A549 (cell line): ENCODE data around the gene FBXO15. TPM values are rescaled to one million over a fixed set of nuclear protein-coding genes. Genes with fewer than 3 reads are reported as not detected.

Source experiments
- ATAC-seq, 2 experiments: fragments of 200-7000 bp in 1 of 2; fragments of >200 bp in 1 of 2; cut with Nextera tagmentation in 1 of 2; cut with Tn5 transposase in 1 of 2; 3 replicates each; pipeline versions ENCODE4 v1.8.0 to v1.9.1; 2018 to 2020; ENCODE audit warnings: mild to moderate bottlenecking in 1 of 2, moderate library complexity in 1 of 2
- CTCF ChIA-PET: fragments of 300-600 bp; sonication (Branson Sonifier 250); formaldehyde crosslinking; extraction: SDS; loops from one replicate; lab custom pipeline; 2021; ENCODE audit warnings: antibody characterized with exemption, inconsistent platforms; lab: Yijun Ruan, JAX
- POLR2A ChIA-PET: fragments of 350-600 bp; formaldehyde crosslinking; extraction: SDS; loops from one replicate; lab custom pipeline; 2021; ENCODE audit warnings: antibody characterized with exemption, inconsistent platforms; lab: Yijun Ruan, JAX
- DNase-seq, 2 experiments: peaks; one replicate each; pipeline versions ENCODE4 v3.0.0 to v3.0.0-alpha.2; 2011 to 2016; ENCODE audit warnings: low read depth in 1 of 2, low spot score in 1 of 2
- FAIRE-seq: peaks from 2 replicates; lab custom pipeline; 2011; peaks lifted over from hg19 to GRCh38; lab: Jason Lieb, UNC
- H3K27ac ChIP-seq, 2 experiments: fragments of >200 bp; sonication (Bioruptor Twin); formaldehyde crosslinking; 3 replicates each; pipeline ENCODE4 v1.5.1; 2016 to 2017
- H3K4me1 ChIP-seq: fragments of >200 bp; sonication (Bioruptor Twin); formaldehyde crosslinking; 3 replicates; pipeline ENCODE4 v1.6.1; 2016
- H3K4me2 ChIP-seq: fragments of >200 bp; sonication (Bioruptor Twin); formaldehyde crosslinking; 3 replicates; pipeline ENCODE4 v1.6.1; 2016
- H3K4me3 ChIP-seq: fragments of >200 bp; sonication (Bioruptor Twin); formaldehyde crosslinking; 3 replicates; pipeline ENCODE4 v1.5.1; 2016
- H3K9me3 ChIP-seq: fragments of >200 bp; sonication (Bioruptor Twin); formaldehyde crosslinking; 3 replicates; pipeline ENCODE4 v1.6.1; 2016
- CBX8 ChIP-seq: fragments of 200-600 bp; sonication (generic); IDR thresholded peaks from 2 replicates; pipeline ENCODE4 v1.6.1; 2016
- CHD2 ChIP-seq: fragments of 150-350 bp; IDR thresholded peaks from 2 replicates; pipeline ENCODE4 v1.6.1; 2014; ENCODE audit warnings: low read length; ENCODE audit not compliant: partially characterized antibody
- CHD4 ChIP-seq: fragments of 200-600 bp; sonication (generic); IDR thresholded peaks from 2 replicates; pipeline ENCODE4 v1.6.1; 2016; ENCODE audit warnings: antibody characterized with exemption, mild to moderate bottlenecking, borderline replicate concordance
- EHF ChIP-seq: fragments of 250-450 bp; sonication (Bioruptor Pico); IDR thresholded peaks from 2 replicates; pipeline ENCODE4 v1.5.0; 2020; ENCODE audit warnings: mild to moderate bottlenecking
- ESRRA ChIP-seq: fragments of 150-350 bp; IDR thresholded peaks from 2 replicates; pipeline ENCODE4 v1.6.1; 2014; ENCODE audit warnings: mild to moderate bottlenecking, low read length, borderline replicate concordance
- FOSB ChIP-seq: fragments of 250-450 bp; sonication (Bioruptor Pico); IDR thresholded peaks from 2 replicates; pipeline ENCODE4 v1.5.0; 2020; ENCODE audit warnings: mild to moderate bottlenecking, moderate library complexity
- GATA3 ChIP-seq: IDR thresholded peaks from 2 replicates; pipeline ENCODE4 v1.6.1; 2012; ENCODE audit warnings: borderline replicate concordance
- HOXA7 ChIP-seq: fragments of 250-450 bp; sonication (Bioruptor Pico); IDR thresholded peaks from 2 replicates; pipeline ENCODE4 v1.5.0; 2020; ENCODE audit warnings: mild to moderate bottlenecking, moderate library complexity
- HOXB13 ChIP-seq: fragments of 250-450 bp; sonication (Bioruptor Pico); IDR thresholded peaks from 2 replicates; pipeline ENCODE4 v1.5.0; 2020; ENCODE audit warnings: low read depth, mild to moderate bottlenecking, moderate library complexity
- KDM5A ChIP-seq: fragments of 200-600 bp; sonication (generic); IDR thresholded peaks from 2 replicates; pipeline ENCODE4 v1.6.1; 2016; ENCODE audit warnings: antibody characterized with exemption, mild to moderate bottlenecking
- NPAS2 ChIP-seq: fragments of 250-450 bp; sonication (Bioruptor Pico); IDR thresholded peaks from 2 replicates; pipeline ENCODE4 v1.8.0; 2022; ENCODE audit warnings: mild to moderate bottlenecking, moderate library complexity, borderline replicate concordance
- NR3C1 ChIP-seq: fragments of >200 bp; sonication (Bioruptor Twin); formaldehyde crosslinking; IDR thresholded peaks from 3 replicates; pipeline ENCODE4 v1.6.1; 2017
- PHF8 ChIP-seq: fragments of 200-600 bp; sonication (generic); IDR thresholded peaks from 2 replicates; pipeline ENCODE4 v1.6.1; 2016; ENCODE audit warnings: low read depth, mild to moderate bottlenecking, antibody characterized with exemption, moderate library complexity, borderline replicate concordance
- POLR2A ChIP-seq: IDR thresholded peaks from 2 replicates; pipeline ENCODE4 v1.6.1; 2012; ENCODE audit warnings: mild to moderate bottlenecking, low read length
- POLR2AphosphoS2 ChIP-seq: conservative IDR thresholded peaks from 2 replicates; pipeline ENCODE4 v1.6.1; 2012; ENCODE audit warnings: low read length, improper control_type of control experiment, inconsistent platforms
- TFCP2L1 ChIP-seq: fragments of 250-450 bp; sonication (Bioruptor Pico); IDR thresholded peaks from 2 replicates; pipeline ENCODE4 v1.5.0; 2021; ENCODE audit warnings: mild to moderate bottlenecking
- ZC3H11A ChIP-seq: fragments of 450-650 bp; IDR thresholded peaks from 2 replicates; pipeline ENCODE4 v1.6.1; 2014; ENCODE audit warnings: antibody characterized with exemption, mild to moderate bottlenecking
- ZNF302 ChIP-seq: fragments of 250-450 bp; sonication (Bioruptor Pico); IDR thresholded peaks from 2 replicates; pipeline ENCODE4 v1.9.0; 2021; ENCODE audit warnings: inconsistent platforms, mild to moderate bottlenecking, moderate library complexity
- ZSCAN20 ChIP-seq: fragments of 250-450 bp; sonication (Bioruptor Pico); IDR thresholded peaks from 2 replicates; pipeline ENCODE4 v1.8.0; 2022; ENCODE audit warnings: mild to moderate bottlenecking, moderate library complexity
- WGBS: methylation state at CpG from one replicate; pipeline ENCODE4 v1.1.6; 2017; ENCODE audit errors: missing lambda C conversion rate; 5-methylcytosine and 5-hydroxymethylcytosine counted together
- polyA plus RNA-seq, 4 experiments: library from polyadenylated mRNA; depleted of rRNA in 3 of 4; stranded (reverse); fragments of >200 nt; fragmentation: RNase III in 1 of 4; extraction: RNeasy Plus Mini Kit Qiagen cat#74134 plus additional on column Dnase treatment in 1 of 4; gene quantifications; 2 replicates in 3 of 4; 3 replicates in 1 of 4; pipeline ENCODE4 v1.2.3, GENCODE V29; 2011 to 2017
- TF ChIP-seq, protein P1 (sequence below): IDR thresholded peaks from 2 replicates; pipeline ENCODE4 v1.6.1; 2012
- TF ChIP-seq, protein P2 (sequence below): IDR thresholded peaks from 2 replicates; pipeline ENCODE4 v1.6.1; 2012
- TF ChIP-seq, protein P3 (sequence below): fragments of >200 bp; sonication (Bioruptor Twin); formaldehyde crosslinking; IDR thresholded peaks from 3 replicates; pipeline ENCODE4 v1.5.1; 2016
- TF ChIP-seq, protein P4 (sequence below): fragments of >200 bp; sonication (Bioruptor Twin); formaldehyde crosslinking; IDR thresholded peaks from 2 replicates; pipeline ENCODE4 v1.6.1; 2016
- TF ChIP-seq, protein P5 (sequence below): fragments of >200 bp; sonication (Bioruptor Twin); formaldehyde crosslinking; IDR thresholded peaks from 3 replicates; pipeline ENCODE4 v1.6.1; 2016
- TF ChIP-seq, protein P6 (sequence below): fragments of 200-600 bp; sonication (generic); IDR thresholded peaks from 2 replicates; pipeline ENCODE4 v1.6.1; 2016; ENCODE audit warnings: antibody characterized with exemption, mild to moderate bottlenecking, moderate library complexity
- TF ChIP-seq, protein P7 (sequence below): fragments of 250-450 bp; sonication (Bioruptor Pico); IDR thresholded peaks from 2 replicates; pipeline ENCODE4 v1.5.0; 2021; ENCODE audit warnings: mild to moderate bottlenecking, moderate library complexity, borderline replicate concordance

The FBXO15 gene
- polyA plus RNA-seq, 2 of the 4 experiments (the other 2 are of a cell fraction) = 1.3 to 2.3 TPM

DNA sequence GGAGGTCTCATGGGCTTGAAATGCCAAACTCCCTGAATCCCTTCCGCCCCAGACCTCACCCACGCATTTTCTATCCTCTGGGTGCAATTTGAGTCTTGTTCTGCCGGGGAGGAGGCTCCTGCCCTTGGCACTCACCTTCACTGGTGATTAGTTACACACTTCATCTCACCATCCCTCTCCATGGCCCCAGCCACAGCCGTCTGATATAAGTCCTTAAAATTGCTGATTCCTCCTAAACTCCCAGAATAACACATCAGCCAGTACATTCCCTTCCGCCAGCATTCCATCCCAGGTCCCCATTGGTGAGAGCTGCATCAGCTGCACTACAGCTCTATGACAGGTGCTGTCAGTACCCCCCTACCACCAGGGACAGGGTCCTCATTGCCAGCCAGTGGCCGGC lies 4.6 kb upstream of the FBXO15 start:
- ATAC-seq = no peak
- DNase-seq = no peak
- Histone ChIP-seq H3K4me1 (peaks cover 6% of the 10 kb centered on the region; the same call in 1 of the 3 replicates), H3K27ac (no peak overlapping the region), H3K4me3 (no peak overlapping the region), H3K9me3 (no peaks in the 10 kb centered on the region), H3K4me2 (no peak overlapping the region)
- ChIA-PET CTCF (interaction anchor here (0.9 to 1.3 kb wide), 2 partner anchors 19 to 450 kb away, joined by 3 read pairs; no protein-coding TSS in a partner anchor), POLR2A (no interaction called here)
- TF ChIP-seq NR3C1 (no peak), GATA3 (no peak), ZSCAN20 (CRISPR knock-in tag) (no peak), ESRRA (no peak), HOXA7 (CRISPR knock-in tag) (no peak), EHF (CRISPR knock-in tag) (no peak), CHD4 (no peak), CHD2 (no peak), POLR2AphosphoS2 (no peak)
- TF ChIP-seq, protein P1, sequence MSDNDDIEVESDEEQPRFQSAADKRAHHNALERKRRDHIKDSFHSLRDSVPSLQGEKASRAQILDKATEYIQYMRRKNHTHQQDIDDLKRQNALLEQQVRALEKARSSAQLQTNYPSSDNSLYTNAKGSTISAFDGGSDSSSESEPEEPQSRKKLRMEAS = no peak
- TF ChIP-seq, protein P2, sequence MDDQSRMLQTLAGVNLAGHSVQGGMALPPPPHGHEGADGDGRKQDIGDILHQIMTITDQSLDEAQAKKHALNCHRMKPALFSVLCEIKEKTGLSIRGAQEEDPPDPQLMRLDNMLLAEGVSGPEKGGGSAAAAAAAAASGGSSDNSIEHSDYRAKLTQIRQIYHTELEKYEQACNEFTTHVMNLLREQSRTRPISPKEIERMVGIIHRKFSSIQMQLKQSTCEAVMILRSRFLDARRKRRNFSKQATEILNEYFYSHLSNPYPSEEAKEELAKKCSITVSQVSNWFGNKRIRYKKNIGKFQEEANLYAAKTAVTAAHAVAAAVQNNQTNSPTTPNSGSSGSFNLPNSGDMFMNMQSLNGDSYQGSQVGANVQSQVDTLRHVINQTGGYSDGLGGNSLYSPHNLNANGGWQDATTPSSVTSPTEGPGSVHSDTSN = no peak
- TF ChIP-seq, protein P3, sequence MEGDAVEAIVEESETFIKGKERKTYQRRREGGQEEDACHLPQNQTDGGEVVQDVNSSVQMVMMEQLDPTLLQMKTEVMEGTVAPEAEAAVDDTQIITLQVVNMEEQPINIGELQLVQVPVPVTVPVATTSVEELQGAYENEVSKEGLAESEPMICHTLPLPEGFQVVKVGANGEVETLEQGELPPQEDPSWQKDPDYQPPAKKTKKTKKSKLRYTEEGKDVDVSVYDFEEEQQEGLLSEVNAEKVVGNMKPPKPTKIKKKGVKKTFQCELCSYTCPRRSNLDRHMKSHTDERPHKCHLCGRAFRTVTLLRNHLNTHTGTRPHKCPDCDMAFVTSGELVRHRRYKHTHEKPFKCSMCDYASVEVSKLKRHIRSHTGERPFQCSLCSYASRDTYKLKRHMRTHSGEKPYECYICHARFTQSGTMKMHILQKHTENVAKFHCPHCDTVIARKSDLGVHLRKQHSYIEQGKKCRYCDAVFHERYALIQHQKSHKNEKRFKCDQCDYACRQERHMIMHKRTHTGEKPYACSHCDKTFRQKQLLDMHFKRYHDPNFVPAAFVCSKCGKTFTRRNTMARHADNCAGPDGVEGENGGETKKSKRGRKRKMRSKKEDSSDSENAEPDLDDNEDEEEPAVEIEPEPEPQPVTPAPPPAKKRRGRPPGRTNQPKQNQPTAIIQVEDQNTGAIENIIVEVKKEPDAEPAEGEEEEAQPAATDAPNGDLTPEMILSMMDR = no peak
- TF ChIP-seq, protein P4, sequence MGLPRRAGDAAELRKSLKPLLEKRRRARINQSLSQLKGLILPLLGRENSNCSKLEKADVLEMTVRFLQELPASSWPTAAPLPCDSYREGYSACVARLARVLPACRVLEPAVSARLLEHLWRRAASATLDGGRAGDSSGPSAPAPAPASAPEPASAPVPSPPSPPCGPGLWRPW = no peak
- WGBS = 96% methylated on average over 6 of the region's 6 CpGs
- no peak for FAIRE-seq

DNA sequence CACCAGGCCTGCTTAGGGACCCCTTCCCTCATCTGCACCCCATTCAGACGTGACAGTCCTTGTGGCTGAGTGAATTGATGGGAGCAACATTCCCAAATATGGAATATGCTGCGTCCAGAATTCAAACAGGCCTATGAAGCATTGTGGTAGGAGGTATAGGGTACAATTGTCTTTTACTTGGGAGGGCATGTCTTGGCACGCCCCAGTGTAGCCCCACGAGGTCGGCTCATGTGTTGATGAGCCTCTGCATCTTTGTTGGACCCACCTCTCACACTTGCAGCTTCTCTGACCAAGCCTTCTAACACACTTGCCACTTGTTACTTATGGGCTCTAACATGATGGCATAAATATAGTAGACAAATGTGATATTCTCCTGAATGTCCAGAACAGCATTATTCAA lies 2.2 kb upstream of the FBXO15 start:
- POLR2A ChIA-PET = no interaction called here
- Histone ChIP-seq H3K4me1 (peaks cover 6% of the 10 kb centered on the region; the same call in 1 of the 3 replicates), H3K4me2 (peak overlapping the region; percentile 74), H3K27ac (0 out of 6 replicates have a peak overlapping the region, but pooled peaks of 1 of the 2 experiments have one; percentile 31), H3K4me3 (no peak overlapping the region), H3K9me3 (no peaks in the 10 kb centered on the region)
- CTCF ChIA-PET = no interaction called here
- DNase-seq = no peak
- WGBS = 87% methylated on average over 5 of the region's 5 CpGs
- no peak for ATAC-seq
- FAIRE-seq = no peak
- TF ChIP-seq, protein P5, sequence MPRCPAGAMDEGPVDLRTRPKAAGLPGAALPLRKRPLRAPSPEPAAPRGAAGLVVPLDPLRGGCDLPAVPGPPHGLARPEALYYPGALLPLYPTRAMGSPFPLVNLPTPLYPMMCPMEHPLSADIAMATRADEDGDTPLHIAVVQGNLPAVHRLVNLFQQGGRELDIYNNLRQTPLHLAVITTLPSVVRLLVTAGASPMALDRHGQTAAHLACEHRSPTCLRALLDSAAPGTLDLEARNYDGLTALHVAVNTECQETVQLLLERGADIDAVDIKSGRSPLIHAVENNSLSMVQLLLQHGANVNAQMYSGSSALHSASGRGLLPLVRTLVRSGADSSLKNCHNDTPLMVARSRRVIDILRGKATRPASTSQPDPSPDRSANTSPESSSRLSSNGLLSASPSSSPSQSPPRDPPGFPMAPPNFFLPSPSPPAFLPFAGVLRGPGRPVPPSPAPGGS = no peak
- no peak for TF ChIP-seq ZNF302 (CRISPR knock-in tag)
- TF ChIP-seq, protein P3 = no peak
- TF ChIP-seq NPAS2 (CRISPR knock-in tag) = no peak
- TF ChIP-seq PHF8 = no peak
- no peak for TF ChIP-seq ZC3H11A
- TF ChIP-seq, protein P6, sequence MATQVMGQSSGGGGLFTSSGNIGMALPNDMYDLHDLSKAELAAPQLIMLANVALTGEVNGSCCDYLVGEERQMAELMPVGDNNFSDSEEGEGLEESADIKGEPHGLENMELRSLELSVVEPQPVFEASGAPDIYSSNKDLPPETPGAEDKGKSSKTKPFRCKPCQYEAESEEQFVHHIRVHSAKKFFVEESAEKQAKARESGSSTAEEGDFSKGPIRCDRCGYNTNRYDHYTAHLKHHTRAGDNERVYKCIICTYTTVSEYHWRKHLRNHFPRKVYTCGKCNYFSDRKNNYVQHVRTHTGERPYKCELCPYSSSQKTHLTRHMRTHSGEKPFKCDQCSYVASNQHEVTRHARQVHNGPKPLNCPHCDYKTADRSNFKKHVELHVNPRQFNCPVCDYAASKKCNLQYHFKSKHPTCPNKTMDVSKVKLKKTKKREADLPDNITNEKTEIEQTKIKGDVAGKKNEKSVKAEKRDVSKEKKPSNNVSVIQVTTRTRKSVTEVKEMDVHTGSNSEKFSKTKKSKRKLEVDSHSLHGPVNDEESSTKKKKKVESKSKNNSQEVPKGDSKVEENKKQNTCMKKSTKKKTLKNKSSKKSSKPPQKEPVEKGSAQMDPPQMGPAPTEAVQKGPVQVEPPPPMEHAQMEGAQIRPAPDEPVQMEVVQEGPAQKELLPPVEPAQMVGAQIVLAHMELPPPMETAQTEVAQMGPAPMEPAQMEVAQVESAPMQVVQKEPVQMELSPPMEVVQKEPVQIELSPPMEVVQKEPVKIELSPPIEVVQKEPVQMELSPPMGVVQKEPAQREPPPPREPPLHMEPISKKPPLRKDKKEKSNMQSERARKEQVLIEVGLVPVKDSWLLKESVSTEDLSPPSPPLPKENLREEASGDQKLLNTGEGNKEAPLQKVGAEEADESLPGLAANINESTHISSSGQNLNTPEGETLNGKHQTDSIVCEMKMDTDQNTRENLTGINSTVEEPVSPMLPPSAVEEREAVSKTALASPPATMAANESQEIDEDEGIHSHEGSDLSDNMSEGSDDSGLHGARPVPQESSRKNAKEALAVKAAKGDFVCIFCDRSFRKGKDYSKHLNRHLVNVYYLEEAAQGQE = no peak
- TF ChIP-seq POLR2A = no peak
- TF ChIP-seq EHF (CRISPR knock-in tag) = no peak
- no peak for TF ChIP-seq FOSB
- no peak for TF ChIP-seq CHD4
- TF ChIP-seq, protein P7, sequence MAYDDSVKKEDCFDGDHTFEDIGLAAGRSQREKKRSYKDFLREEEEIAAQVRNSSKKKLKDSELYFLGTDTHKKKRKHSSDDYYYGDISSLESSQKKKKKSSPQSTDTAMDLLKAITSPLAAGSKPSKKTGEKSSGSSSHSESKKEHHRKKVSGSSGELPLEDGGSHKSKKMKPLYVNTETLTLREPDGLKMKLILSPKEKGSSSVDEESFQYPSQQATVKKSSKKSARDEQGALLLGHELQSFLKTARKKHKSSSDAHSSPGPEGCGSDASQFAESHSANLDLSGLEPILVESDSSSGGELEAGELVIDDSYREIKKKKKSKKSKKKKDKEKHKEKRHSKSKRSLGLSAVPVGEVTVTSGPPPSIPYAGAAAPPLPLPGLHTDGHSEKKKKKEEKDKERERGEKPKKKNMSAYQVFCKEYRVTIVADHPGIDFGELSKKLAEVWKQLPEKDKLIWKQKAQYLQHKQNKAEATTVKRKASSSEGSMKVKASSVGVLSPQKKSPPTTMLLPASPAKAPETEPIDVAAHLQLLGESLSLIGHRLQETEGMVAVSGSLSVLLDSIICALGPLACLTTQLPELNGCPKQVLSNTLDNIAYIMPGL (CRISPR knock-in tag) = no peak
- no peak for TF ChIP-seq CBX8
- TF ChIP-seq TFCP2L1 (CRISPR knock-in tag) = no peak
- TF ChIP-seq HOXB13 (CRISPR knock-in tag) = no peak
- TF ChIP-seq KDM5A = no peak
